Astrocyte (in vitro differentiated cells and primary cell): ENCODE measurements around the gene ARHGAP32. TPM values are rescaled to one million over a fixed set of nuclear protein-coding genes. Genes with fewer than 3 reads are reported as not detected.

ENCODE experiments used
- DNase-seq: peaks from one replicate; pipeline ENCODE4 v3.0.0-alpha.2; 2010; ENCODE audit warnings: low read depth
- FAIRE-seq: peaks from 2 replicates; lab custom pipeline; 2011; peaks lifted over from hg19 to GRCh38; lab: Jason Lieb, UNC
- H2AFZ ChIP-seq: 2 replicates; pipeline ENCODE4 v1.6.0; 2012; ENCODE audit warnings: low read depth, low read length, inconsistent platforms
- H3K27ac ChIP-seq: 2 replicates; pipeline ENCODE4 v1.5.1; 2011; ENCODE audit warnings: low read depth, low read length, inconsistent platforms
- H3K27me3 ChIP-seq: 2 replicates; pipeline ENCODE4 v1.6.0; 2011; ENCODE audit warnings: low read length, inconsistent platforms; ENCODE audit not compliant: insufficient read depth
- H3K36me3 ChIP-seq: 2 replicates; pipeline ENCODE4 v1.5.1; 2011; ENCODE audit warnings: low read length, inconsistent platforms; ENCODE audit not compliant: insufficient read depth
- H3K4me1 ChIP-seq: 2 replicates; pipeline ENCODE4 v1.5.1; 2011; ENCODE audit warnings: low read length, inconsistent platforms; ENCODE audit not compliant: insufficient read depth
- H3K4me2 ChIP-seq: 2 replicates; pipeline ENCODE4 v1.6.0; 2012; ENCODE audit warnings: low read length, inconsistent platforms
- H3K4me3 ChIP-seq: 2 replicates; pipeline ENCODE4 v1.5.1; 2011; ENCODE audit warnings: low read depth, mild to moderate bottlenecking, low read length, inconsistent platforms; ENCODE audit not compliant: insufficient read depth
- H3K79me2 ChIP-seq: 2 replicates; pipeline ENCODE4 v1.6.0; 2012; ENCODE audit warnings: mild to moderate bottlenecking, low read length, inconsistent platforms; ENCODE audit not compliant: insufficient read depth
- H3K9ac ChIP-seq: 2 replicates; pipeline ENCODE4 v1.6.0; 2012; ENCODE audit warnings: mild to moderate bottlenecking, low read length, inconsistent platforms
- H3K9me3 ChIP-seq: 2 replicates; pipeline ENCODE4 v1.5.1; 2012; ENCODE audit warnings: low read depth, mild to moderate bottlenecking, low read length, inconsistent platforms; ENCODE audit not compliant: insufficient read depth
- H4K20me1 ChIP-seq: 2 replicates; pipeline ENCODE4 v1.6.0; 2012; ENCODE audit warnings: low read length, inconsistent platforms; ENCODE audit not compliant: insufficient read depth
- H3K27ac Mint-ChIP-seq: one replicate; pipeline ENCODE4 v1.8.0; 2021; ENCODE audit warnings: mild to moderate bottlenecking, mixed read lengths; ENCODE audit not compliant: unreplicated experiment
- H3K27me3 Mint-ChIP-seq: one replicate; pipeline ENCODE4 v1.8.0; 2021; ENCODE audit warnings: low read depth, mixed read lengths; ENCODE audit not compliant: unreplicated experiment
- H3K36me3 Mint-ChIP-seq: one replicate; pipeline ENCODE4 v1.8.0; 2021; ENCODE audit warnings: low read depth, mixed read lengths; ENCODE audit not compliant: unreplicated experiment
- H3K4me1 Mint-ChIP-seq: one replicate; pipeline ENCODE4 v1.8.0; 2021; ENCODE audit warnings: low read depth, mixed read lengths; ENCODE audit not compliant: unreplicated experiment
- H3K4me3 Mint-ChIP-seq: one replicate; pipeline ENCODE4 v1.8.0; 2021; ENCODE audit warnings: mild to moderate bottlenecking, moderate library complexity, mixed read lengths; ENCODE audit not compliant: unreplicated experiment
- H3K9me3 Mint-ChIP-seq: one replicate; pipeline ENCODE4 v1.8.0; 2021; ENCODE audit warnings: mild to moderate bottlenecking, mixed read lengths; ENCODE audit not compliant: unreplicated experiment
- EZH2 ChIP-seq: IDR thresholded peaks from 2 replicates; pipeline ENCODE4 v1.6.1; 2012; ENCODE audit warnings: mild to moderate bottlenecking, low read length, inconsistent platforms; ENCODE audit not compliant: insufficient read depth
- total RNA-seq: library from RNA; stranded (reverse); gene quantifications from 2 replicates; pipeline ENCODE4 v1.2.1, GENCODE V29; 2021
- TF ChIP-seq, protein P1 (sequence below): IDR thresholded peaks from 2 replicates; pipeline ENCODE4 v1.5.1; 2011; ENCODE audit warnings: low read depth, mild to moderate bottlenecking, inconsistent platforms, low read length, moderate library complexity; ENCODE audit not compliant: insufficient read depth

ARHGAP32 gene
- total RNA-seq, 1 donor from 2014 or later = 21.6 TPM

DNA sequence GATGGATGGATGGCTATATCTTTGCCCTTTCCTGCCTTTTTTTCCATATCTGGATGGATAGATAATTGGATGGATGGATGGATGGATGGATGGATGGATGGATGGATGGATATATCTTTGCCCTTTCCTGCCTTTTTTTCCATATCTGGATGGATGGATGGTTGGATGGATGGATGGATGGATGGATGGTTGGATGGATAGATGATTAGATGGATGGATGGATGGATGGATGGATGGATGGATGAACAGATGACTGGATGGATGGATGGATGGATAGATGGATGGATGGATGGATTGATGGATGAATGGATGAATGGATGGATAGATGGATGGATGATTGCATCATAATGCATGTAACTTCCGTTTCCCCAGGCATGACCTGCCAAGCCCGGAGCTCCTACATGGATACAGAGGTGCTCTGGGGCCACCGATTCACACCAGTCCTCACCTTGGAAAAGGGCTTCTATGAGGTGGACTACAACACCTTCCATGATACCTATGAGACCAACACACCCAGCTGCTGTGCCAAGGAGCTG lies 276.0 kb downstream of the ARHGAP32 start:
- H3K36me3 Mint-ChIP-seq = peaks cover 7% of the 10 kb centered on the region
- Histone ChIP-seq H3K4me1 (no peaks in the 10 kb centered on the region), H3K9ac (no peak overlapping the region), H3K79me2 (no peaks in the 10 kb centered on the region), H4K20me1 (no peaks in the 10 kb centered on the region), H3K27me3 (peaks cover 12% of the 10 kb centered on the region), H3K4me2 (no peak overlapping the region), H3K9me3 (no peaks in the 10 kb centered on the region), H3K36me3 (no peaks in the 10 kb centered on the region), H2AFZ (no peak overlapping the region), H3K27ac (no peak overlapping the region), H3K4me3 (no peak overlapping the region)
- peaks cover 3% of the 10 kb centered on the region for H3K9me3 Mint-ChIP-seq
- FAIRE-seq (no peak), DNase-seq (no peak)
- H3K27me3 Mint-ChIP-seq = peaks cover 33% of the 10 kb centered on the region
- TF ChIP-seq EZH2 = no peak
- TF ChIP-seq, protein P1, sequence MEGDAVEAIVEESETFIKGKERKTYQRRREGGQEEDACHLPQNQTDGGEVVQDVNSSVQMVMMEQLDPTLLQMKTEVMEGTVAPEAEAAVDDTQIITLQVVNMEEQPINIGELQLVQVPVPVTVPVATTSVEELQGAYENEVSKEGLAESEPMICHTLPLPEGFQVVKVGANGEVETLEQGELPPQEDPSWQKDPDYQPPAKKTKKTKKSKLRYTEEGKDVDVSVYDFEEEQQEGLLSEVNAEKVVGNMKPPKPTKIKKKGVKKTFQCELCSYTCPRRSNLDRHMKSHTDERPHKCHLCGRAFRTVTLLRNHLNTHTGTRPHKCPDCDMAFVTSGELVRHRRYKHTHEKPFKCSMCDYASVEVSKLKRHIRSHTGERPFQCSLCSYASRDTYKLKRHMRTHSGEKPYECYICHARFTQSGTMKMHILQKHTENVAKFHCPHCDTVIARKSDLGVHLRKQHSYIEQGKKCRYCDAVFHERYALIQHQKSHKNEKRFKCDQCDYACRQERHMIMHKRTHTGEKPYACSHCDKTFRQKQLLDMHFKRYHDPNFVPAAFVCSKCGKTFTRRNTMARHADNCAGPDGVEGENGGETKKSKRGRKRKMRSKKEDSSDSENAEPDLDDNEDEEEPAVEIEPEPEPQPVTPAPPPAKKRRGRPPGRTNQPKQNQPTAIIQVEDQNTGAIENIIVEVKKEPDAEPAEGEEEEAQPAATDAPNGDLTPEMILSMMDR = no peak
- no peak overlapping the region for H3K4me3 Mint-ChIP-seq
- H3K27ac Mint-ChIP-seq = no peak overlapping the region
- peaks cover 5% of the 10 kb centered on the region for H3K4me1 Mint-ChIP-seq

DNA sequence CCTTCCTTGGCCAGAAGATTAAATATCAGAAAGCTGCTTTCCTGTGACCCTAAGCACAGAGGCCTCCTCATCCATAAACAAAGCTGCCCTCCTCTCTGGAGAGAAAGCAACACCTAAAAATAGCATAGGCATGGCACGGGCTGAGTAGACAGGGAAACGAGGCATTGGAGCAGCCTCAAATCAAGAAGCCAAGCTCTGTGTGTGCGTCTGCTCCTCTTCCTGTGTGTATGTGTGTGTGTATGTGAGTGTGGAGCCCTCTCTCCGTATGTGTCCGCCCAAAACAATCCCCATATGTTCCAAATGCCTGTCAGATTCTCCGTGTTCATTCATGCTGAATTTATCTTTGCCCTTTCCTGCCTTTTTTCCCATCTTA lies 277.0 kb downstream of the ARHGAP32 start:
- no peak overlapping the region for H3K27ac Mint-ChIP-seq
- no peaks in the 10 kb centered on the region for H3K4me1 ChIP-seq
- H4K20me1 ChIP-seq = no peaks in the 10 kb centered on the region
- H3K36me3 Mint-ChIP-seq = peaks cover 4% of the 10 kb centered on the region
- H2AFZ ChIP-seq = no peak overlapping the region
- H3K4me1 Mint-ChIP-seq = peaks cover 7% of the 10 kb centered on the region
- H3K9ac ChIP-seq = no peak overlapping the region
- no peaks in the 10 kb centered on the region for H3K9me3 ChIP-seq
- no peaks in the 10 kb centered on the region for H3K79me2 ChIP-seq
- no peak overlapping the region for H3K4me3 ChIP-seq
- TF ChIP-seq EZH2 = no peak
- TF ChIP-seq, protein P1 = no peak
- H3K4me2 ChIP-seq = no peak overlapping the region
- H3K9me3 Mint-ChIP-seq = peaks cover 3% of the 10 kb centered on the region
- DNase-seq (no peak), FAIRE-seq (no peak)
- no peak overlapping the region for H3K4me3 Mint-ChIP-seq
- H3K27me3 ChIP-seq = peaks cover 4% of the 10 kb centered on the region
- H3K27me3 Mint-ChIP-seq = peaks cover 24% of the 10 kb centered on the region
- no peak overlapping the region for H3K27ac ChIP-seq
- no peaks in the 10 kb centered on the region for H3K36me3 ChIP-seq

Other genes with a start within 250 kb of the ARHGAP32 start
- 0.20 TPM in 1 of 2 replicates, not detected in the other for gene TP53AIP1, start 249.5 kb downstream of the ARHGAP32 start, total RNA-seq
- gene BARX2, start 183.5 kb upstream of the ARHGAP32 start, total RNA-seq = not detected in 2 replicates